Measurements from ENCODE around the gene ENTREP3.
A peak's percentile ranks its signal among the peaks of the same experiment; 100 is the strongest.
"Not testable (repeated sequence)": the region's sequence is repeated elsewhere in the genome, so short reads cannot be mapped to it uniquely, and the experiment has no call there.

The ENTREP3 gene

DNA sequence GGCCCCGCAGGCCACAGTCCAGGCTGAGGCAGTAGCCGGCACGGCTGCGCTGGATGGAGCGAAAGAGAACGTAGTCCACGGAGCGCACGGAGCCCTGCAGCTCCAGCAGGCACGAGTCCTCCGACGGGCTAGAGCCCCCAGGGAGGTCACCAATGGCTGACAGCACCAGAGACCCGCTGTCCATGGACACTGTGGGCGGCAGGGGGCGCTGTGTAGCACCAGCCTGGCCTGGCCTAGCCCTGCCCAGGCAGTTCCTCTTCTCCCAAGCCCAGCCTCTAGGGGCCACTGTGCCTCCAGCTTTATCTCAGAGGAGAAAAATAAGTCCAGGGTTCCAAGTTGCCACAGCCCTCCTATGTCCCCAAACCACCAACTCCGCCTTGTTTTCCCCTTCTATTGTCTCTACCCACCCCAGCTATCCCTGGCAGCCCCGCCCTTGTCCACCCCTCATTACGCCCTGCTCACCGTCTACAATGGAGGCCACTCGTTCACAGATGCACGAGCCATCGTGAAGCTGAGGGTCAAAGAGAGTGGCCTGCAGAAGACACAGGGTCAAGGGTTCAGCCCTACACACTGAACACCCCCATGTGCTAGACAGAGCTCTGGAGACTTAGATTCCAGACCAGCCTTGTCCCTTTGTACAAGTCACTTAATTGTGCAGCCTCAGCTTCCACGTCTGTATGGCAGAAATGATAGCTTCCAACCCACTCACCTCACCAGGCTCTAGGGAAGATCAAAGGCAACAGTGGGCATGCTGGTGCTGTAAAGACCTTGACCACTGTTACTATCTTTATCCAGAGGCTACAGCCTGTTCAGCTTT is 4.4 kb downstream of the ENTREP3 start:
- DNase-seq, result peak; percentile 96

DNA sequence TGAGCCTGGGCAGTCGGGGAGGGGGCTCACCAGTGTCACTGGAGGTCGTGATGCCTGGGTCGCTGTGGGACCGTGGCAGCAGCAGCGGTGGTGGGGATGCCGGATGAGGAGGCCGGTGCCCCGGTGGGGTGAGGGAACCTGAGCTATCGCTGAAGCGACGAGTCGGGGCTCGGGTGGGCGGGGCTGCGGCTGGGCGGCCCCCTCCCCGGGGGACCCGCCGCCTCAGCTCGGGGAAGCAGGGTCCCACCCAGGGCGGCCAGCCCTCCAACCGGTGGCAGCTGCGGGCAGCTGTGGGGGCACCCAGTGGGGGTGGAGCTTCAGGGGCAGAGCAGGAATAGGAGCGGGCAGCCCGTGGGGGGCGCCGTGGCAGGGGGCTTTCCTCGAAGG is 5.0 kb downstream of the ENTREP3 start:
- DNase-seq, result no peak

DNA sequence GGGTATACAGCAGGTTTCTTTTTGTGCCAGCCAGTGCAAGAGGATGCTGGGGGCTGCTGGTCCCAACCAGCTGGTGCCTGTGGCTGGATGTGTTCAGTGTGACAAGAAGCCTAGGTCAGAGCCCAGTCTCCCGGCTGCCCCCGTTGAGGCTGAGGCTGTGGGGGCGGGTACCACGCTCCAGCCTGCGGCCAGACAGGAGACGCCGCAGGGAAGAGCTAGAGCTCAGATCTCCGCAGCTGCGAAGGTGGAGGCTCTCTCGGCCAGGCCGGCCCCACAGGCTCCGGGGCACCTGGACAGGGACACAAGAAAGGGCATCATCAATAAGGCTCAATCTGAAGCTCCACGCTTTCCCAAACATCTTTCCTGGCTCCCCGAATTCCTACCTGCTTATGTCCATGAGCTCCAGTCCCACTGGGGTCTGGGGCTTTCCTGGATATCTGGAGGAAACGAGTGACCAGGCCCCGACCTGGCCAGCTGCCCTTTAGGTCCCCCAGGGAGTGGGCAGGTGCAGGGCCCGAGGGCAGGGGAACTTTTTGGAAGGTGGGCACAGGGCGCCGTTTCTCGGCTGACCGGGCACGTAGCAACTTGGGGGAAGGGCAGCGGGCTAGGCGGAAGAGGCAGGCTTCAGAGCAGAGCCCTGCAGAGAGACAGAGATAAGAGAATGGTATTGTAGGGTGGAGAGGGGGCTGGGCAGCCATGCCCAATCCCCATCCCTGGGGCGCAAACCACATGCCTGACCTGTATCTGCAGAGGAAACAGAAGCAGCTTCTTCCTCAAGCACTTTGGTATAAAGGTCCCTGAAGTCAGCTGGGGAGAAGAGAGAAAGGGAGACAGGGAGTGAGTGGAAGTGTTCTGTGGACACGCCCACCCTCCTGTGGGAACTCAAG is 7.4 kb downstream of the ENTREP3 start:
- no peak for DNase-seq

DNA sequence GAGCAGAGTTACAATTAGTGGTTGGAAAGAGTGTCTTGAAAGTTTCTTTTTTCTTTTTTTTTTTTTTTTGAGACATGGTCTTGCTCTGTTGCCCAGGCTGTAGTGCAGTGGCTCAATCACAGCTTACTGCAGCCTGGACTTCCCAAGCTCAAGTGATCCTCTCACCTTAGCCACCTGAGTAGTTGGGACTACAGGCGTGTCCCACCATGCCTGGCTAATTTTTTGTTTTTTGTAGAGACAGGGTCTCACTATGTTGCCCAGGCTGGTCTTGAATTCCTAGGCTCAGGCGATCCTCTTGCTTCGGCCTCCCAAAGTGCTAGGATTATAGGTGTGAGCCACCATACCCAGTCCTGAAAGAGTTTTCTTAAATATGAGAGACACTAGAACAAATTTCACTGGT is 8.5 kb downstream of the ENTREP3 start:
- not testable (repeated sequence) for DNase-seq

DNA sequence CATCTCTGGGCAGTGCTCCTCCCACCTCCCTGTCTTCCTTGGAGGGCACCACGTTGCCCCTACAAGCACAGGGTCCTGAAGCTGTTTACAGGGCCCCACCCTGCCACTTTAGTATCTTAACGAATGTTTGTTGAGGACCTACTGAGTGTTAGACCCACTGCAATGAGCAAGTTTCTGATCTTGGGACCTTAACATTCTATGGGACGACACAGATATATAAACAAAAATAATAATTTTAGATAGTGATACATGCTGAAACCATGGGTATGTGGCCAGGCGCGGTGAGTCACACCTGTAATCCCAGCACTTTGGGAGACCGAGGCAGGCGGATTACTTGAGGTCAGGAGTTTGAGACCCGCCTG is 10.1 kb downstream of the ENTREP3 start:
- DNase-seq, result no peak

DNA sequence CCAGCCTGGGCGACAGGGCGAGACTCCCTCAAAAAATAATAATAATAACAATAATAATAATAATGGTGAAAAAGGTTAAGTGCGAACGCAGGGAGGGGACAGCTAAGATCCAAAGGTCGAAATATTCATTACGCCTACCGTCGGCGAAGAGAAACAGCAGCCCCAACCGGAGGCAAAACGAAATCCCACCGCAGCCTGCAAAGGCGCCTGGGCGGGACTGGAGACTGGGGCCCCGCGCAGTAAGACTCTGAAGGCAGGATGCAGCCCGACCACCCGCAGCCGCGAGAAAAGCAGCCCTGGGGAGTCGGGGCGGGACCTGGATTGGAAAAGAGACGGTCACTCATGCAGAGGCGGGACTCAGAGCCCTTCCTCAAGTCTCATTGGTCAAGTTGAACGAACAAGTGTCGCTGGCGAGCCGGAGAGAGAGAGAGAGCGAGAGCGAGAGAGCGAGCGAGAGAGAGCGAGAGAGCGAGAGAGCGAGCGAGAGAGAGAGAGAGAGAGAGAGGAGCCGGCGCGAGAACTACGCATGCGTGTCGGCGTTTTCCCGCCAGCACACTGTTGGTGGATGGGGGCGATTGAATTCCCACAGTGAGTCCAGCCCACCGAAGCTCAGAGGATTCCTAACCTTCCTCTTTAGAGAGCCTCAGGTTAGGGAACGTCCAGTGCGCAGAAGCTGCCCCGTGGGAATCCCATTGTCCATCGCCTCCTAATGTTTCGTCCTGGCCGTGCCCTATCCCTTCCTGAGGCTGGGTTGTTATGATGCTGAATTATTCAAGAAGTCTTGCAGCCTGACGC is 10.7 kb downstream of the ENTREP3 start:
- DNase-seq, result peak; percentile 99

DNA sequence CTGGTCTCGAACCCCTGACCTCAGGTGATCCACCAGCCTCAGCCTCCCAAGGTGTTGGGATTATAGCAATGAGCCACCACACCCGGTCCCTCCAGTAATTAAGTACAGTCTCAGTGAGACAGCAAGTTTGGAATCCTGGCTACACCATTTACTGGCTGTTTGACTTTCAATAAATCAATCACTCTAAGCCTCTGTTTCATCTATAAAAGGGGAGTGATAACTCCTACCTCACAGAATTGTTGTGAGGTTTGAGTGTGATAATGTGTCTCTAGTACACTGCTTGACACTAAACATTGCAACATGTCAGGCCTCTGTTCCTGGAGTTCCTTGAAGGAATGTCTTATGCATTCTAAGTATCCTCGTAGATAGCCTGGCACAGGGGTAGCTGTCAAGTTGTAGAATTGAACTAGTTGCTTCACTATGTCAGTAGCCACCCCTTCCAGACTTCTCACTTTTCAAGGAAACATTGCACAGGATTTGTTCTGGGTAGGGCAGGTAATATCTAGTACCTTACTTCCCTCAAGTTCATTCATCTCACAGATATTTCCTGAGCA is 12.4 kb downstream of the ENTREP3 start:
- DNase-seq, result no peak

DNA sequence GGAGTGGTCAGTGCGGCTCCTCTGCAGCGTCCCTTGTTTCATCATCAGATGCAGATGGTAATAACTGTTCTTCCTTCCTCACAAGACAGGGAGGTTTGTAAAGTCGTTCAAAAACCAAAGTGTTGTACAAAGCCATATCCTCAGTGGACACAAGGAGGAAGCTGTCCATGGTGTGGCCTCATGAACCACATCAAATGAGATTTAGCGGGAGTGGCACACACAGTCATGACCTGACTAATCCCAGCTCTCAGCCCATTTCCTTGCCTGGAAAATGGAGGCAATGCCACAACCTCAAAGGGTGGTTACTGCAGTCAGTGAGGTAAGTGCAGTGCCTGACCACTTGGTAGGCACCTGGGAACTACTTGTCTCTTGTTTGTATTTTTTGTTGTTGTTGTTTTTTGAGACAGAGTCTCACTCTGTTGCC is 13.4 kb downstream of the ENTREP3 start:
- no peak for DNase-seq

DNA sequence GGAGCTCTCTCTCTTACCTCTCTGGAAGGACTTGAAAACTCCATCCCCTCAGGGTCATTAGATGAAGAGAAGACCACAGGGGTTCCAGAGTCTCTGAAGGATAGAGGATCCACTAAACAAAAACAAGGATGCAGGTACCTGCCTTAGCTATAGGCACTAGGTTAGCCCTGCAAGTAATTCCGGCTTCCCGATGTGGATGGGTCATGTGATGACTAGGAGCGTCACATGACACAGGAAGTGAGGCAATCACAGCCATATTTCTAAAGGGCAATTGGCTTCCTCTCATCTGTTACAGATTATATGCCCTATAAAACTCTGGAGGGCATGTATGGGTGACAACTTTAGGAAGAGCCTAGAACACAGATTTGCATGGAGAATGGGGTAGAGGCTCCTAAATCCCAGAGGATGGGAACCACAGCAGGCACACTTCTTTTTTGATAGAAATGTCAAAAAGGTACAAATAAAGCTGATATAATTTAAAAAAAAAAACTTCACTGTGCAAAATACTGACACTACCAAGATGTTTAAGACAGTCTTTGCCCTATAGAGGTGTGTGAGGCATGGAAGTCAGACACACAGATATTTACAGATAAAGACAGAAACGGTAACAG is 14.1 kb downstream of the ENTREP3 start:
- peak; percentile 93 for DNase-seq

DNA sequence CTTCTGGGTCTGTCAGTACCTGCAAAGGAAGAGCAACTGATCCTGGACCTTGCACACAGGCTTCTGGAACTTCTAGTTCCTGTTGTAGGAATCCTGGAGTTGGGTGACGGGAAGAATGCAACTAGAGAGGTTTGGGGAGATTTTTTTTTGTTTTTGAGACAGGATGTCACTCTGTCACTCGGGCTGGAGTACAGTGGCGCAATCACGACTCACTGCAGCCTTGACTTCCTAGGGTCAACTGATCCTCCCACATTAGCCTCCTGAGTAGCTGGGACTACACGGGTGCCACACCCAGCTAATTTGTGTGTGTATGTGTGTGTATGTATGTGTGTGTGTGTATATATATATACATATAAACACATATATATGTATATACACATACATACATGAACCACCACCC is 18.8 kb downstream of the ENTREP3 start:
- DNase-seq, result no peak

DNA sequence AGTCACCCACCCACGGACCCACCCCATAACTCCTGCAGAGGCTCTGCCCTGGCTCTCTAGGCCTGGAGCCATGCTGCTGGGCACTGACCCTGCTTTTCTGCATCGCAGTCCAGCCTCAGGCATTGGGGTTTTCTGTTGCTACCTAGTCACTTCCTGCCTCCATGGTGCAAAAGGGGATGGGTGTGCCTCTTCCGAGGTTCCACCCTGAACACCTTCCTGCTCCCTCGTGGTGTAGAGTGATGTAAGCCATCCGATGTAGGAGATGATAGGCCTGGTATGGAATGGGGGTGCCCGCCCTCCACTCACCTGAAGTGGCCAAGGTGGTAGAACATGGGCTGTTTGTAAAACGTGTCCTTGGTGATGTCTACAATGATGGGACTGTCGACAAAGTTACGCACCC is 19.9 kb downstream of the ENTREP3 start:
- DNase-seq, result not testable (repeated sequence)

DNA sequence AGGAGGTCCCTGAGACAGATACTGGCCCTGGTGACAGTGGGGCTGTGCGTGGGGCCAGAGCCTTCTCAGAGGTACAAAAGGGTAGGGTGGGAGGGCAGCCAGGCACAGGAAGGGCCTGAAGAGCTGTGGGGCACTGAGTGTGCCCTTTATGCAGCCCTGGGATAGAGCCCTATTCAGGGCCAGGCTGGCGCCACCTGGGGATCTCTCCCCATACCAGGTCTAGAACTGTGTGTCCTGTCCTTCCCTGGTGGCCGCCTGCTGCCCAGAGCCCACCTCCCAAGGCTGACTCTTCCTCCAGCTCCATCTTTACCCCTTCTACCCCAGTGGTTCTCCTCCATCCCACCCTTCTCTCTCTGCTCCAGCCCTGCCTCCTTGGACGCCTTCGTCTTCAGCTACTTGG is 21.8 kb downstream of the ENTREP3 start:
- not testable (repeated sequence) for DNase-seq

DNA sequence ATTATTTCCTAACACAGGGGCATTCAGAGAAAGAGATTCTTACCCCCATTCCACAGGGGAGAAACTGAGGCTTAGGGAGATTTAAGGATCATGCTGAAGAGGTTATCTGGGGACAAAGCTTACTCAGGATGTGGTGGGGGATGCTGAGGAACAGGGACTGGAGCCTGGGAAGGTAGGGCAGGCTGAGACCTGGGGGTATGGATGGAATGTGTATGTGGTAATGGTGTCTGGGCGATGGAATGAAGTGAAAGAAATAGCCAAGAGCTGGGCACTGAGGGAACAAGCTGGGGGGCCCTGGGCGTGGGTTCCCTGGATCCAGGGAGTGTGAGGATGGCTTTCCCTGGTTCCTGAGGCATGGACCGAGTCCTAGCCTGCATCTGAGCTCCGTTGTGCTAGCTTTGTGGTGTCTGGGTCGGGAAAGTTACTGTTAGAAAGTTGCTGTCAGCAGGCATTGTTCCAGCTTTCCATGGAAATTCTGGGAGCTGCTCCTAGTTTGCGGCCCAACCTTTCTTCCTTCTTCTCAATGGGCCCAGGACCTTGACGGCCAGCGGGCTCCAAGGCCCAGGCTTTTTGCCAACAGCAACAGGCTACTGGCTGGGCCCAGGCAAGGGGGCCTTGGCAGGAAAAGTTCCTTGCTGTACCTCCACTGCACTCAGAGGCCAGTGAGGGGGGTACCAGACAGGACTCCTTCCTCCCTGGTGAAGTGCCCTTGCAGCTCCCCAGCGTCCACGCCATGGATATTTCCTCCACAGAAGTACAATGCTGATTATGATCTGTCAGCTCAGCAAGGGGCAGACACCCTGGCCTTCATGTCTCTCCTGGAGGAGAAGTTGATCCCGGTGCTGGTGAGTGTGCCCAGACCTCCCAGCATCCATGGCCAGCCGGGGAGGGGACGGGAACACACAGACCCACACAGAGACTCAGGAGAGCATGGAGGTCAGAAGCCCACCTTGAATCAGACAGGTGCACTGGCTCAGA is 23.0 kb downstream of the ENTREP3 start:
- not testable (repeated sequence) for DNase-seq

DNA sequence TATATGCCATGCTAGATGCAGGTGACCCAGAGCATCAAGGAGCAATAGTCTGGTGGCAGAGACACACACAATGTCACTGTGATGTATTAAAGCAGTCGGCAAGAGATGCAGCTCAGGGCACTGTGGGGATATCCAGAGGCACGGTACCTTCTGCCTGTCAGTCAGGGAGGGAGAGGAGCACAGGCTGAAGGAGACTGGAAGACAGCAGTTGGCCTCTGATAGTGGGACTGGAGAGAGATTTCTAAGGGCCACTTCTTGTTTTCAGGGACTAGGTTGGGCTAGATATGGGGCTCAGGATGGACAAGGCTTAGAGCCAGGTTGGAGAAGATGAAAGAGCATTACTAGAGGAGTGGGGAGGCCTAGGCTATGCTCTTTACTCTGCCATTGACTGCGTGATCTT is 24.0 kb downstream of the ENTREP3 start:
- not testable (repeated sequence) for DNase-seq

DNA sequence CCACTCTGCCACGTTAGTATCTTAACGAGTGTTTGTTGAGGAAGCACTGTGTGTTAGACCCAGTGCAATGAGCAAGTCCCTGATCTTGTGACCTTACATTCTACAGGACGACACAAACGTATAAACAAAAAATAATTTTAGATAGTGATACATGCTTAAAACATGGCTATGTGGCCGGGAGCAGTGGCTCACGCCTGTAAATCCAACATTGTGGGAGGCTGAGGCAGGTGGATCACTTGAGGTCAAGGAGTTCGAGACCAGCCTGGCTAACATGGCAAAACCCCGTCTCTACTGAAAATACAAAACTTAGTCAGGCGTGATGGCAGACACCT is 27.2 kb downstream of the ENTREP3 start:
- no peak for DNase-seq

DNA sequence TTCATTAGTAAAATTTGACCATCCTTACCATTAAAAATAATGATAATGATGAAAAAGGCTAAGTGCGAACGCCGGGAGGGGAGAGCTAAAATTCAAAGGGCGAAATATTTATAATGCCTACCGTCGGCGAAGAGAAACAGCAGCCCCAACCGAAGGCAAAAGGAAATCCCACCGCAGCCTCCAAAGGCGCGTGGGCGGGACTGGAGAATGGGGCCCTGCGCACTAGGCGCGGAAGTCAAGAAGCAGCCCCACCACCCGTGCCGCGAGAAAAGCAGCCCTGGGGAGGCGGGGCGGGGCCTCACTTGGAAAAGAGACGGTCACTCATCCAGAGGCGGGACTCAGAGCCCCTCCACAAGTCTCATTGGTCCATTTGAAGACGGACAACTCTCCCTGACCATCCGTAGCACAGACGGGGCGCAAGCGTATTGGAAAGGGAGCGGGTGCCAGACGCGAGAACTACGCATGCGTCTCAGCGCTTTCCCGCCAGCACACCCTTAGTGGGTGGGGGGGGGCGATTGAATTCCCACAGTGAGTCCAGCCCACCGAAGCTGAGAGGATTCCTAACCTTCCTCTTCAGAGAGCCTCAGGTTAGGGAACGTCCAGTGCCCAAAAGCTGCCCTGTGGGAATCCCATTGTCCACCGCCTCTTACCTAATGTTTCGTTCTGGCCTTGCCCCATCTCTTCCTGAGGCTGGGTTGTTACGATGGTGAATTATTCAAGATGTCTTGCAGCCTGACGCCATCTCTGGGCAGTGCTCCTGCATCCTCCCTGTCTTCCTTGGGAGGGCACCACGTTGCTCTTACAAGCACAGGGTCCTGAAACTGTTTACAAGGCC is 27.8 kb downstream of the ENTREP3 start:
- DNase-seq, result peak; percentile 100

DNA sequence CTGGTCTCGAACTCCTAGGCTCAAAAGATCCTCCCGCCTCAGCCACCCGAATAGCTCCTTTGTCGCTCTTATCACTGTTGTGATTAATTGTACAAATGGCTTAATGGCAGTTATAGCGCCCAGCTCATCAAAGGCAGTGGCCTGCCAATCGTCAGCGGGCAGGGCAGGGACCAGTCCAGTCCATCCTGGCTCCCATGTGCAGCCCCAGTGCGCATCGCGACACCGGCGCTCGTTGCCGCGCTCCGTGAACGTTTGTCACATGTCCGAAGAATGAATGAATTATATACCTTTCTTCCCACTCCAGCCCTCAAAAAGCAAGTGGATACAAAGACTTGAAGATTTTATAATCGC is 28.4 kb downstream of the ENTREP3 start:
- peak; percentile 90 for DNase-seq

DNA sequence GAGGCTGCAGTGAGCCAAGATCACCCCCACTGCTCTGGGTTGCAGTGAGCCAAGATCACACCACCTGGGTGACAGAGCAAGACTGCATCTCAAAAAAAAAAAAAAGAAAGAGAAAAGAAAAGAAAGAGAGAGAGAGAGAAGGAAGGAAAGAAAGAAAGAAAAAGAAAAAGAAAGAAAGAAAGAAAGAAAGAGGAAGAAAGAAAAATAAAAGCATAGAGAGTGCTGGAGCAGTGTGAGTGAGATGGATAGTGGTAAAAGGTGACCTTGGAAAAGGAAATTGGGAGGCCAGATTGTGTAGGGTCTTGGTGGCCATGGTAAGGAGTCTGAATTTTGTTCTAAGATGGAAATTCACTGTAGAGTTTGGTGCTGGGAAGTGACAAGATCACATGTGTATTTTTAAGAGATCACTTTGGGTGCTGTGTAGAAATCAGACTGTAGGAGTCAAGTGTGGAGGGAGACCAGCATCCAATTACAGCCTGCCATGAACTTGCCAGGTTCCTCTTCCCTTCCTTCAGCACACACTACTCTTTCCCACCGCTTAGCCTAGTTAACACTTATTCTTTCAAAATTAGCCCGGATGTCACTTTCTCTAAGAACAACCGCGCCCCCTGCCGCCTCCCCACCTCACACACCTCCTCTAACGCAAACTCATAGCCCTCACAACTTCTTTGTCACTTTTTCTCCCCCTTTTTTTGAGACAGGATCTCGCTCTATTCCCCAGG is 28.9 kb downstream of the ENTREP3 start:
- peak; percentile 86 for DNase-seq

DNA sequence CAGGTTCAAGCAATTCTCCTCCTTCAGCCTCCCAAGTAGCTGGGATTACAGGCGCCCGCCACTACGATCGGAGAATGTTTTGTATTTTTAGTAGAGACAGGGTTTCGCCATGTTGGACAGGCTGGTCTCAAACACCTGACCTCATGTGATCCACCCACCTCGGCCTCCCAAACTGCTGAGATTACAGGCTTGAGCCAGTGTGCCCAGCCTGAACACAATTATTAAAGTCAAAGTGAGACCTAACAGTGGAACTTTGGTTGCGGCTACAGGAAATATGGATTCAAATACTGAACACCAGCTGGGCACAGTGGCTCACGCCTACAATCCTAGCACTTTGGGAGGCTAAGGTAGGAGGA is 29.9 kb downstream of the ENTREP3 start:
- DNase-seq, result not testable (repeated sequence)

DNA sequence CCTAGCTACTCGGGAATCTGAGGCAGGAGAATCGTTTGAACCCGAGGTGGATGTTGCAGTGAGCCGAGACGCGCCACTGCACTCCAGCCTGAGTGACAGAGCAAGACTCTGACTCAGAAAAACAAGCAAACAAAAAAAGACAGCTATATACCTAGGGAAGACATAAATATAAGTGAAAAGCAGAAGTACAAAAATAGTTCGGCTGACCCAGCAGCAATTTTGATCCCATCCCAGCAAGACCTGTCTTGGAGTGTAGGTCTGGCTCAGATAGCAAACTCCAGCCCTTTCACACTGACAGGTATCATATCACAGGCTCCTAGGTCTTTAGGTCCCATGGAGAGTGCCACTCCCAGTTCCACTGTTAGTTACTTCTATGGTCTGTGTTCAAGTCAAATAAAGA is 32.2 kb downstream of the ENTREP3 start:
- DNase-seq, result no peak
